ENCODE data around the gene FNBP1L. TPM values are rescaled to one million over a fixed set of nuclear protein-coding genes. Genes with fewer than 3 reads are reported as not detected.

The FNBP1L gene
- total and polyA plus RNA-seq, 12 donors = 10.7 to 41.4 (median 23.8) TPM

DNA sequence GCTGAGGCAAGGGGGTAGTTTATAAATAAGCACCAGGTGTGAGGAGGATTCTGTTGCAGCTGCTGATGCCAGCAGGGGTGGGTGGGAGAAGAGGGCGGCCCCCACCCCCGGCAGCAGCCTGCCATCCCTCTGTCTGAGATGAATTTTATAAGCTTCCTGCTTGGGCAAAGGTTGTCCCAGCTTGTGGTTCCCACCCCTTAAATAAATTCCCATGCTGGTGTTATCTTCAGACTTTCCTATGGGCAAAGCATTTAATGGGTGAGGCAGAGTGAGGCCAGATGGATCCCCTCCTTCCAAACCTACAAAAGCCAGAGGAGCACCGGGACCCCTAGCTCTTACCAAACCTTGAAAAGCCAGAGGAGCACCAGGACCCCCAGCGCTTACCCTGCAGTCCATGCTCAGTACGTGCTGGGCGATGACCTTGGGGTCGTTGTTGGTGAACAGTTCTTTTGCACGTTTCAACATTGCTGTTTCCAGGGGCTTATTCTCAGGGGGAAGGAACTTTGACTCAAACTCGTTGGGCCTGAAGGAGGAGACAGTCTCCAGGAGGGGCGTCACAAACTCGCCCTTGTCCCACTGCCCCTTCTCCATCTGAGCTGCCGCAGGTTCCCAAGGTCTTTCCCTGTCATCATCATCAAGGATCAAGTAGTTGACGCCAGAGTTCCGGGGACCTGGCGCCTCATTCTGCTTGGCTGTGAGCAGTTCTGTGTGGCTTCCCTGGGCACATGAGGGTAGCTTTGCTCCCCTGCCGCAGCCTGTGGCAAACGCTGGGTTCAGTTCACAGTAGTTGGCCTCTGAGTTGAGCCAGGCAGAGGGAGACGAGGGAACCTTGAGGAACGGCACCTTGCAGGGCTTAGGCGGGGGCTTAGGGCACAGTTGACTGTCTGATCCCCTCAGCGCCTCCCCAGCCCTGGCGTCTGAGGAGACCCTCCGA lies 134.3 kb downstream of the FNBP1L start:
- no peaks in the 10 kb centered on the region for H3K9me3 ChIP-seq
- H3K4me3 ChIP-seq = no peak overlapping the region
- intact Hi-C loops (cut with DNase I) = loop anchor here in 1 of 10 donors (1.0 kb wide), 1 partner anchor 16 kb away; no protein-coding TSS in a partner anchor
- peak overlapping the region in 1 of 10 donors; percentile 9 for H3K27ac ChIP-seq
- WGBS, 2 donors = 94% methylated on average over 23 of the region's 23 CpGs
- ATAC-seq = no peak
- TF ChIP-seq, protein P1, sequence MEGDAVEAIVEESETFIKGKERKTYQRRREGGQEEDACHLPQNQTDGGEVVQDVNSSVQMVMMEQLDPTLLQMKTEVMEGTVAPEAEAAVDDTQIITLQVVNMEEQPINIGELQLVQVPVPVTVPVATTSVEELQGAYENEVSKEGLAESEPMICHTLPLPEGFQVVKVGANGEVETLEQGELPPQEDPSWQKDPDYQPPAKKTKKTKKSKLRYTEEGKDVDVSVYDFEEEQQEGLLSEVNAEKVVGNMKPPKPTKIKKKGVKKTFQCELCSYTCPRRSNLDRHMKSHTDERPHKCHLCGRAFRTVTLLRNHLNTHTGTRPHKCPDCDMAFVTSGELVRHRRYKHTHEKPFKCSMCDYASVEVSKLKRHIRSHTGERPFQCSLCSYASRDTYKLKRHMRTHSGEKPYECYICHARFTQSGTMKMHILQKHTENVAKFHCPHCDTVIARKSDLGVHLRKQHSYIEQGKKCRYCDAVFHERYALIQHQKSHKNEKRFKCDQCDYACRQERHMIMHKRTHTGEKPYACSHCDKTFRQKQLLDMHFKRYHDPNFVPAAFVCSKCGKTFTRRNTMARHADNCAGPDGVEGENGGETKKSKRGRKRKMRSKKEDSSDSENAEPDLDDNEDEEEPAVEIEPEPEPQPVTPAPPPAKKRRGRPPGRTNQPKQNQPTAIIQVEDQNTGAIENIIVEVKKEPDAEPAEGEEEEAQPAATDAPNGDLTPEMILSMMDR (IDR thresholded peaks at IDR 0.05) = no peak
- no peak for DNase-seq
- peaks cover 0 to 78% (median 10%) of the 10 kb centered on the region in 9 donors for H3K36me3 ChIP-seq
- no peaks in the 10 kb centered on the region for H3K27me3 ChIP-seq
- peaks cover 8 to 65% (median 55%) of the 10 kb centered on the region in 9 donors for H3K4me1 ChIP-seq

DNA sequence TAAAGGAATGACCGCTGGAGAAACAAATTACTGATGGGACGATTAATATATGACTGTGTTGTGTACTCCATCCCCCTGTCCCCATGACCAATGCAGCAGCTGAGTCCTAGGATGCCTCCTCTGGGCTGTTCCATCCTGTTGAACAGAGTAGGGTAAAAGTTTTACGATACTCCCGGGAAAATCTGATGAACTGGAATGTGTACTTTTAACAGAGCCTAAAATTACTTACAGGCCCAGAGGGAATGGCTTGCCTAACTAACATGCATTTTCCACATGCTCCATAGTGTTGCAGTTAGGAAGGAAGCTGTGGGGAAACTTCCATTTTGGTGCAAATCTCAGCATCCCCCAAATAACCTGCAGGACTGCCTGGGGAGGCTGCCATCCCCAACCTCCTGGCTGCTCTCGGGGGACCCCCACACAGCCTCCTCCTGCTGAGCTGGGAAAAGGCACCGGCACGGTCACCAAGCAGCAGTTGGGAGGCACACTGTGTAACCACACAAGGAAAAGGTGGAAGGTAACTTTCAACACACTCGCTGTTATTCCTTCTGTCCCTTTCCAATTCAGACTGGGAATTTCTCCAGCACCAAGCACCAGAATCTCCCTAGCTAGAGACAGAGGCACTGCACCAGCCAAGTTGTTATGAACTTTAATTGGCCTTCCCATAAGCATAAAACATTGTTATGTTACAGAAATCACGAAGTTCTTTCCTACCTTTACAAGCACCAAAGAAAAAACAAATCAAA lies 136.5 kb downstream of the FNBP1L start:
- Histone ChIP-seq H3K4me3 (peak overlapping the region in 6 of 10 donors; percentile 4 to 16 (median 7)), H3K36me3 (peaks cover 0 to 84% (median 18%) of the 10 kb centered on the region in 9 donors), H3K9me3 (no peaks in the 10 kb centered on the region), H3K27ac (peak overlapping the region; percentile 64 to 90 (median 78)), H3K27me3 (no peaks in the 10 kb centered on the region), H3K4me1 (peaks cover 7 to 65% (median 53%) of the 10 kb centered on the region in 9 donors)
- DNase-seq (no peak), ATAC-seq (peak; percentile 40 to 77 (median 58))
- intact Hi-C loops (cut with DNase I) = no loop called here
- TF ChIP-seq, protein P1 (IDR thresholded peaks at IDR 0.05) = peak in 4 of 9 donors; percentile 17 to 36 (median 32)
- 41 to 49% methylated on average over 9 of the region's 9 CpGs for WGBS, 2 donors

DNA sequence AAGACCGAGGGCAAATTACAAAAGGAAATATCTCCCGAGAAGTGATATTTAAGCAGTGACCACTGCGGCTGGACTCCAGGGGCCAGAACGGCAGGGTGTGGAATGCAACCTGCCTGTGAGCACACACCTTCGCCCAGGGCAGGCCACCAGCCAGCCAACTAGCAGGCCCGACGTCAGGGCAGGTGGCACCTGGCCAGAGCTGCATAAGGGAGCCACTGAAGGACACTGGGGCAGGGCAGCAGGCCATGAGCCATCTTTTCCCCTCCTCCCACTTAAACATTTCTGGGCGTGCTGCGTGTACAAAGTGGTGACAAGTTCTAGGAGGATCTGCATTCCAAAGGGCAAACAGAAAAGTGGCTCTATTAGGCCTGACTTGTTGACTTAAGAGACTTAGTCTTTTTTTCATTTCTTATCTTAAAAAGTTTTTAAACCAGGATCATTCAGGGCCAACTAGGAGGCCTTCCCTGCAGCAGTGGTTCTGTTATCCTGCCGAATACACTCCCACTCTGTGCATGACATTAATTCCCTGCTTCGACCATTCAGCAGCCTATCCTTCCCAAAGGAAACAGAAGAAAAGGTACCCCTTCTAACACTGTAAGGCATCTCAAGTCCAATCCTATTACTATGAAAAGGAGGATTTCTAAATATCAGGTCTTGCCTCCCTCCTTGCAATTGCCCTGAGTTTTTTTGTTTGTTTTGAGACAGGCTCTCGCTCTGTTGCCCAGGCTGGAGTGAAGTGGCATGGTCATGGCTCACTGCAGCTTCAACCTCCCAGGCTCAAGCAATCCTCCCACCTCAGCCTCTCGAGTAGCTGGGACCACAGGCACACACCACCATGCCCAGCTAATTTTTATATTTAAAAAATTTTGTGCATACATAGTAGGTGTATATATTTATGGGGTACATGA lies 137.4 kb downstream of the FNBP1L start:
- Histone ChIP-seq H3K4me3 (peak overlapping the region in 4 of 10 donors; percentile 4 to 16 (median 10)), H3K4me1 (peaks cover 5 to 63% (median 44%) of the 10 kb centered on the region in 9 donors), H3K27ac (peak overlapping the region; percentile 64 to 90 (median 78)), H3K27me3 (no peaks in the 10 kb centered on the region), H3K9me3 (no peaks in the 10 kb centered on the region), H3K36me3 (peaks cover 0 to 85% (median 21%) of the 10 kb centered on the region in 9 donors)
- TF ChIP-seq, protein P1 (IDR thresholded peaks at IDR 0.05) = no peak
- 39 to 43% methylated on average over 13 of the region's 13 CpGs for WGBS, 2 donors
- DNase-seq (peak; percentile 84 to 87), ATAC-seq (peak; percentile 87 to 95 (median 92))
- intact Hi-C loops (cut with DNase I) = no loop called here
